DOHH2 (cell line): Measurements from ENCODE around the gene OR8S1.
"Not testable (repeated sequence)": the region's sequence is repeated elsewhere in the genome, so short reads cannot be mapped to it uniquely, and the experiment has no call there.

Experiments used
- H3F3A ChIP-seq: fragments of 200-600 bp; sonication (generic), shearing (Covaris generic); 2 replicates; pipeline ENCODE4 v1.6.0; 2016; ENCODE audit warnings: antibody characterized with exemption, mild to moderate bottlenecking; ENCODE audit not compliant: control insufficient read depth, insufficient read depth
- H3K27ac ChIP-seq: fragments of 200-600 bp; sonication (generic); 2 replicates; pipeline ENCODE4 v1.5.1; 2014; ENCODE audit warnings: low read depth, mild to moderate bottlenecking, low read length, moderate library complexity
- H3K27me3 ChIP-seq: fragments of 200-600 bp; sonication (generic); 2 replicates; pipeline ENCODE4 v1.6.1; 2014; ENCODE audit warnings: mild to moderate bottlenecking, low read length, mixed read lengths; ENCODE audit not compliant: control insufficient read depth
- H3K36me3 ChIP-seq: fragments of 200-600 bp; sonication (generic); 2 replicates; pipeline ENCODE4 v1.6.1; 2014; ENCODE audit warnings: mild to moderate bottlenecking, low read length, moderate library complexity, mixed read lengths; ENCODE audit not compliant: control insufficient read depth
- H3K4me1 ChIP-seq: fragments of 200-600 bp; sonication (generic); 2 replicates; pipeline ENCODE4 v1.6.1; 2014; ENCODE audit warnings: mild to moderate bottlenecking, low read length, mixed read lengths; ENCODE audit not compliant: control insufficient read depth
- H3K4me2 ChIP-seq: fragments of 200-600 bp; sonication (generic); 2 replicates; pipeline ENCODE4 v1.6.0; 2014; ENCODE audit warnings: mild to moderate bottlenecking, low read length, moderate library complexity
- H3K4me3 ChIP-seq: fragments of 200-600 bp; sonication (generic); 2 replicates; pipeline ENCODE4 v1.5.1; 2014; ENCODE audit warnings: mild to moderate bottlenecking, low read length, mixed read lengths
- H3K79me2 ChIP-seq: fragments of 200-600 bp; sonication (generic); 2 replicates; pipeline ENCODE4 v1.6.1; 2014; ENCODE audit warnings: mild to moderate bottlenecking, low read length, mixed read lengths; ENCODE audit not compliant: control insufficient read depth
- H3K9me2 ChIP-seq: fragments of 200-600 bp; sonication (generic); replicated peaks from 2 replicates; pipeline ENCODE4 v1.6.1; 2014; ENCODE audit warnings: mild to moderate bottlenecking, low read length, mixed read lengths; ENCODE audit not compliant: control insufficient read depth
- H3K9me3 ChIP-seq: fragments of 200-600 bp; sonication (generic); 2 replicates; pipeline ENCODE4 v1.6.1; 2014; ENCODE audit warnings: antibody characterized with exemption, low read length, mixed read lengths; ENCODE audit not compliant: control insufficient read depth, insufficient read depth
- H4K20me1 ChIP-seq: fragments of 200-600 bp; sonication (generic); 2 replicates; pipeline ENCODE4 v1.6.0; 2014; ENCODE audit warnings: low read depth, mild to moderate bottlenecking, antibody characterized with exemption, low read length, moderate library complexity; ENCODE audit not compliant: control insufficient read depth, insufficient read depth
- CTCF ChIP-seq: fragments of 200-600 bp; sonication (generic); IDR thresholded peaks from one replicate; pipeline ENCODE4 v1.5.1; 2014; ENCODE audit warnings: antibody characterized with exemption, mild to moderate bottlenecking, low read depth, low read length; ENCODE audit not compliant: poor library complexity, severe bottlenecking
- EZH2phosphoT487 ChIP-seq: fragments of 200-600 bp; sonication (generic); IDR thresholded peaks from 2 replicates; pipeline ENCODE4 v1.6.1; 2017; ENCODE audit warnings: borderline replicate concordance, mild to moderate bottlenecking, antibody characterized with exemption, low read length, moderate library complexity, mixed read lengths

OR8S1 gene

DNA sequence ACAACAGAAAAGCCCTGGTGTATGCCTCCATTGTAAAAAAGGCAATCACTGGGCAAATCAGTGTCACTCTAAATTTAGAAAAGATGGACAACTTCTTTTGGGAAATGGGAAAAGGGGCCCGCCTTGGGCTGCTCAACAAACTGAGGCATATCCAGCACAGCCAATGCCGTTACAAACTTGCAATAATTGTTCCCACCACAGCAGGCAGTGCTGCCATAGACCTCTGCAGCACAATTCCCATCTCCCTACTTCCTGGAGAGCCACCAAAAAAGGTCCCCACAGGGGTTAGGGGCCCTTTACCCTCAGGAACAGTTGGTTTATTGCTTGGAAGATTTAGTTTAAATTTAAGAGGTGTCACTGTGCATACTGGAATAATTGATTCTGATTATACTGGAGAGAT is 16.4 kb upstream of the OR8S1 start:
- H3K79me2 ChIP-seq: no peaks in the 10 kb centered on the region
- H3F3A ChIP-seq: no peaks in the 10 kb centered on the region
- H3K9me2 ChIP-seq: 0 out of 2 replicates have a peak, but pooled peaks cover 3% of the 10 kb centered on the region
- H3K27me3 ChIP-seq: peaks cover 2% of the 10 kb centered on the region; the same call in 1 of the 2 replicates
- H3K4me1 ChIP-seq: no peaks in the 10 kb centered on the region
- no peak overlapping the region for H3K27ac ChIP-seq
- no peaks in the 10 kb centered on the region for H3K36me3 ChIP-seq
- no peak overlapping the region for H3K4me3 ChIP-seq
- no peak overlapping the region for H3K4me2 ChIP-seq
- H3K9me3 ChIP-seq: no peaks in the 10 kb centered on the region
- TF ChIP-seq CTCF: no peak
- TF ChIP-seq EZH2phosphoT487: no peak
- no peaks in the 10 kb centered on the region for H4K20me1 ChIP-seq

GRCh38 chr12:48510111-48510510 is 15.3 kb upstream of the OR8S1 start:
- H4K20me1 ChIP-seq: no peaks in the 10 kb centered on the region
- no peak overlapping the region for H3K4me3 ChIP-seq
- no peak overlapping the region for H3K27ac ChIP-seq
- TF ChIP-seq EZH2phosphoT487 (no peak), CTCF (no peak)
- no peaks in the 10 kb centered on the region for H3K4me1 ChIP-seq
- H3K9me3 ChIP-seq: no peaks in the 10 kb centered on the region
- no peak overlapping the region for H3K4me2 ChIP-seq
- no peaks in the 10 kb centered on the region for H3K27me3 ChIP-seq
- no peaks in the 10 kb centered on the region for H3F3A ChIP-seq
- H3K79me2 ChIP-seq: no peaks in the 10 kb centered on the region
- H3K9me2 ChIP-seq: 0 out of 2 replicates have a peak, but pooled peaks cover 3% of the 10 kb centered on the region
- H3K36me3 ChIP-seq: no peaks in the 10 kb centered on the region

DNA sequence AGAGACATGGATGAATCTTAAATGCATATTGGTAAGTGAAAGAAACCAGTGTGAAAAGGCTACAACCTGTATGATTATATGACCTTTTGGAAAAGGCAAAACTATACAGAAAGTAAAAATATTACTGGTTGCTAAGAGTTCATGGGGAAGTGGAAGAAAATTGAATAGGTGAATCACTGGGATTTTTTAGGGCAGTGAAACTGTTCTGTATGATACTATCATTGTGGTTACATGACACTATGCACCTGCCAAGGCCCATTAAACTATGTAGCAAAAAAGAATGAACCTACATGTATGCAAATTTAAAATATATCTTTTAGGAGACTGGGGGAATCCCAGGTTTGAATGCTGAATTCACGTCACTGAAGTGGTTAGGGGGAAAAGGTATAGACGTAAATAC is 12.6 kb upstream of the OR8S1 start:
- Histone ChIP-seq H3K9me2 (no peaks in the 10 kb centered on the region), H3K27ac (no peak overlapping the region), H3K4me2 (no peak overlapping the region), H3K4me1 (no peaks in the 10 kb centered on the region), H3K9me3 (no peaks in the 10 kb centered on the region), H3K36me3 (no peaks in the 10 kb centered on the region), H4K20me1 (no peaks in the 10 kb centered on the region), H3K27me3 (no peaks in the 10 kb centered on the region), H3F3A (no peaks in the 10 kb centered on the region), H3K79me2 (no peaks in the 10 kb centered on the region), H3K4me3 (no peak overlapping the region)
- no peak for TF ChIP-seq CTCF
- no peak for TF ChIP-seq EZH2phosphoT487

DNA sequence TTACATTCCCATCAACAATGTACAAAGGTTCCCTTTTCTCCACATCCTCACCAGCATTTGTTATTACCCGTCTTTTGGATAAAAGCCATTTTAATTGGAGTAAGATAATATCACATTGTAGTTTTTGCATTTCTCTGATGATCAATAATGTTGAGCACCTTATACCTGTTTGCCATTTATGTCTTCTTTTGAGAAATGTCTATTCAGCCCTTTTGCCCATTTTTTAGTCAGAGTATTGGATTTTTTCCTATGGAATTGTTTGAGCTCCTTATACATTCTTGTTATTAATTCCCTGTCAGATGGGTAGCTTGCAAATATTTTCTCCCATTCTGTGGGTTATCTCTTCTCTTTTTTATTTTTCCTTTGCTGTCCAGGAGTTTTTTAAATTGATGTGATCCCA is 10.7 kb upstream of the OR8S1 start:
- H4K20me1 ChIP-seq: no peaks in the 10 kb centered on the region

GRCh38 chr12:48520381-48520780 is 5.1 kb upstream of the OR8S1 start:
- H3K27ac ChIP-seq, H3F3A ChIP-seq, H4K20me1 ChIP-seq, H3K4me3 ChIP-seq, H3K9me2 ChIP-seq, H3K4me2 ChIP-seq, H3K36me3 ChIP-seq, H3K9me3 ChIP-seq, H3K79me2 ChIP-seq, H3K27me3 ChIP-seq, H3K4me1 ChIP-seq: not testable (repeated sequence)

More for the DNA sequence above, 10.7 kb upstream of the OR8S1 start:
- H3K9me3 ChIP-seq: no peaks in the 10 kb centered on the region
- H3K4me3 ChIP-seq: no peak overlapping the region
- H3F3A ChIP-seq: no peaks in the 10 kb centered on the region
- no peaks in the 10 kb centered on the region for H3K9me2 ChIP-seq
- no peaks in the 10 kb centered on the region for H3K36me3 ChIP-seq
- H3K27me3 ChIP-seq: no peaks in the 10 kb centered on the region
- H3K4me1 ChIP-seq: no peaks in the 10 kb centered on the region
- TF ChIP-seq EZH2phosphoT487 (no peak), CTCF (no peak)
- H3K27ac ChIP-seq: no peak overlapping the region
- no peaks in the 10 kb centered on the region for H3K79me2 ChIP-seq
- H3K4me2 ChIP-seq: no peak overlapping the region
